ENCODE measurements around the gene RAPSN. TPM values are rescaled to one million over a fixed set of nuclear protein-coding genes. Genes with fewer than 3 reads are reported as not detected.

RAPSN gene
- total RNA-seq (2022; extraction: Qiagen RNA extraction; ENCODE audit: low read depth), result 0.46 TPM in 1 of 5 replicates, not detected in the others

GRCh38 chr11:47448566-47449427 is at the start of gene RAPSN:
Gene RAPSN (minus strand): TSS chr11:47449136. CDS start chr11:47448964, 172 bp downstream.

GRCh38 chr11:47426062-47426956 is 22.6 kb downstream of the RAPSN start, which contains the start of gene PSMC3:
Gene PSMC3 (minus strand): TSS chr11:47426439. CDS start chr11:47426279, 160 bp downstream.

GRCh38 chr11:47407746-47408590 is 41.0 kb downstream of the RAPSN start, which contains the start of gene SLC39A13:
Gene SLC39A13 (plus strand): TSS chr11:47408590. CDS start chr11:47410095, 1,505 bp downstream.

Other genes starting within 250 kb of the RAPSN start
- gene DDB2, start 234.2 kb downstream of the RAPSN start, total RNA-seq (2022; extraction: Qiagen RNA extraction; ENCODE audit: low read depth), result 78.1 to 95.2 TPM (median 88.8 TPM) in 5 replicates
- gene ACP2, start 200.3 kb downstream of the RAPSN start, total RNA-seq (2022; extraction: Qiagen RNA extraction; ENCODE audit: low read depth), result 20.6 to 24.7 TPM (median 21.7 TPM) in 5 replicates
- gene NR1H3, start 191.1 kb downstream of the RAPSN start, total RNA-seq (2022; extraction: Qiagen RNA extraction; ENCODE audit: low read depth), result 7.6 to 15.6 TPM (median 11.9 TPM) in 5 replicates
- 21.1 to 23.7 TPM (median 23.0 TPM) in 5 replicates for gene MADD, start 179.0 kb downstream of the RAPSN start, total RNA-seq (2022; extraction: Qiagen RNA extraction; ENCODE audit: low read depth)
- 0.06 to 0.09 TPM (median 0.07 TPM) in 5 replicates for gene MYBPC3, start 96.4 kb downstream of the RAPSN start, total RNA-seq (2022; extraction: Qiagen RNA extraction; ENCODE audit: low read depth)
- 0.32 TPM in 1 of 5 replicates, not detected in the others for gene SPI1, start 70.6 kb downstream of the RAPSN start, total RNA-seq (2022; extraction: Qiagen RNA extraction; ENCODE audit: low read depth)
- gene SLC39A13, start 40.5 kb downstream of the RAPSN start, total RNA-seq (2022; extraction: Qiagen RNA extraction; ENCODE audit: low read depth), result 25.8 to 59.6 TPM (median 49.6 TPM) in 5 replicates
- gene PSMC3, start 22.7 kb downstream of the RAPSN start, total RNA-seq (2022; extraction: Qiagen RNA extraction; ENCODE audit: low read depth), result 186 to 247 TPM (median 201 TPM) in 5 replicates
- gene CELF1, start 104.0 kb upstream of the RAPSN start, total RNA-seq (2022; extraction: Qiagen RNA extraction; ENCODE audit: low read depth), result 38.6 to 58.5 TPM (median 45.5 TPM) in 5 replicates
- 56.7 to 76.1 TPM (median 72.6 TPM) in 5 replicates for gene PTPMT1, start 116.5 kb upstream of the RAPSN start, total RNA-seq (2022; extraction: Qiagen RNA extraction; ENCODE audit: low read depth)
- 17.8 to 21.2 TPM (median 19.9 TPM) in 5 replicates for gene KBTBD4, start 129.8 kb upstream of the RAPSN start, total RNA-seq (2022; extraction: Qiagen RNA extraction; ENCODE audit: low read depth)
- 106 to 151 TPM (median 125 TPM) in 5 replicates for gene NDUFS3, start 129.9 kb upstream of the RAPSN start, total RNA-seq (2022; extraction: Qiagen RNA extraction; ENCODE audit: low read depth)
- 0.33 TPM in 1 of 5 replicates, not detected in the others for gene FAM180B, start 137.5 kb upstream of the RAPSN start, total RNA-seq (2022; extraction: Qiagen RNA extraction; ENCODE audit: low read depth)
- gene C1QTNF4, start 145.3 kb upstream of the RAPSN start, total RNA-seq (2022; extraction: Qiagen RNA extraction; ENCODE audit: low read depth), result 0.23 TPM in 1 of 5 replicates, not detected in the others
- gene MTCH2, start 193.4 kb upstream of the RAPSN start, total RNA-seq (2022; extraction: Qiagen RNA extraction; ENCODE audit: low read depth), result 118 to 149 TPM (median 137 TPM) in 5 replicates

All from A549 treated with ZK216348 at 1 μM for 4 hours (cell line).